ENCODE results near the gene FANCM. TPM values are rescaled to one million over a fixed set of nuclear protein-coding genes. Genes with fewer than 3 reads are reported as not detected.

Gene FANCM
- total and polyA plus RNA-seq, 2 experiments from 2014 or later, result 19.6 to 21.1 TPM

DNA sequence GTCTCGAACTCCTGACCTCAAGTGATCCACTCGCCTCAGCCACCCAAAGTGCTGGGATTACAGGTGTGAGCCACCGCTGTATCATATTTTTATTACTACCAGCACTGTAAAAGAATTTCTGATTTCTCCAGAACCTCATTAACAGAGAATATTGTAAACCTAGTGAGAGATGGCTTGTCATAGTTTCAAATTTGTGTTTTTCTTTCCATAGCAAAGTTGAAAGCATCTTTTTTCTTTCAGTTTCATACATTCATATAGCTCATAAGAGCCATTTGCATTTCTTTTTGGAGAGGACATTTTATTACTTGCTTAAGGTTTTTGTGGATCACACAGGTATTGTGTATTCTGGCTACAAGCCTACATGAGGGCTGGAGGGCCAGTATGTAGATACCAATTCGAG lies 59.2 kb downstream of the FANCM start:
- no peak overlapping the region for H3K4me3 Mint-ChIP-seq
- no peak for TF ChIP-seq JUNB (IDR thresholded peaks at IDR 0.05; ENCODE audit: unreplicated experiment)
- TF ChIP-seq CREB1 (CRISPR knock-in tag; IDR thresholded peaks at IDR 0.05; ENCODE audit: low read depth), result no peak
- TF ChIP-seq, protein P1, sequence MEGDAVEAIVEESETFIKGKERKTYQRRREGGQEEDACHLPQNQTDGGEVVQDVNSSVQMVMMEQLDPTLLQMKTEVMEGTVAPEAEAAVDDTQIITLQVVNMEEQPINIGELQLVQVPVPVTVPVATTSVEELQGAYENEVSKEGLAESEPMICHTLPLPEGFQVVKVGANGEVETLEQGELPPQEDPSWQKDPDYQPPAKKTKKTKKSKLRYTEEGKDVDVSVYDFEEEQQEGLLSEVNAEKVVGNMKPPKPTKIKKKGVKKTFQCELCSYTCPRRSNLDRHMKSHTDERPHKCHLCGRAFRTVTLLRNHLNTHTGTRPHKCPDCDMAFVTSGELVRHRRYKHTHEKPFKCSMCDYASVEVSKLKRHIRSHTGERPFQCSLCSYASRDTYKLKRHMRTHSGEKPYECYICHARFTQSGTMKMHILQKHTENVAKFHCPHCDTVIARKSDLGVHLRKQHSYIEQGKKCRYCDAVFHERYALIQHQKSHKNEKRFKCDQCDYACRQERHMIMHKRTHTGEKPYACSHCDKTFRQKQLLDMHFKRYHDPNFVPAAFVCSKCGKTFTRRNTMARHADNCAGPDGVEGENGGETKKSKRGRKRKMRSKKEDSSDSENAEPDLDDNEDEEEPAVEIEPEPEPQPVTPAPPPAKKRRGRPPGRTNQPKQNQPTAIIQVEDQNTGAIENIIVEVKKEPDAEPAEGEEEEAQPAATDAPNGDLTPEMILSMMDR (conservative IDR thresholded peaks at IDR 0.05; ENCODE audit: low read depth in 2 of 2), result no peak
- TF ChIP-seq STAT1 (IDR thresholded peaks at IDR 0.05; ENCODE audit: unreplicated experiment), result no peak
- no peak for TF ChIP-seq ZNF331 (CRISPR knock-in tag; IDR thresholded peaks at IDR 0.05; ENCODE audit: low read depth)
- TF ChIP-seq ZNF114 (CRISPR knock-in tag; IDR thresholded peaks at IDR 0.05), result no peak
- TF ChIP-seq, protein P2, sequence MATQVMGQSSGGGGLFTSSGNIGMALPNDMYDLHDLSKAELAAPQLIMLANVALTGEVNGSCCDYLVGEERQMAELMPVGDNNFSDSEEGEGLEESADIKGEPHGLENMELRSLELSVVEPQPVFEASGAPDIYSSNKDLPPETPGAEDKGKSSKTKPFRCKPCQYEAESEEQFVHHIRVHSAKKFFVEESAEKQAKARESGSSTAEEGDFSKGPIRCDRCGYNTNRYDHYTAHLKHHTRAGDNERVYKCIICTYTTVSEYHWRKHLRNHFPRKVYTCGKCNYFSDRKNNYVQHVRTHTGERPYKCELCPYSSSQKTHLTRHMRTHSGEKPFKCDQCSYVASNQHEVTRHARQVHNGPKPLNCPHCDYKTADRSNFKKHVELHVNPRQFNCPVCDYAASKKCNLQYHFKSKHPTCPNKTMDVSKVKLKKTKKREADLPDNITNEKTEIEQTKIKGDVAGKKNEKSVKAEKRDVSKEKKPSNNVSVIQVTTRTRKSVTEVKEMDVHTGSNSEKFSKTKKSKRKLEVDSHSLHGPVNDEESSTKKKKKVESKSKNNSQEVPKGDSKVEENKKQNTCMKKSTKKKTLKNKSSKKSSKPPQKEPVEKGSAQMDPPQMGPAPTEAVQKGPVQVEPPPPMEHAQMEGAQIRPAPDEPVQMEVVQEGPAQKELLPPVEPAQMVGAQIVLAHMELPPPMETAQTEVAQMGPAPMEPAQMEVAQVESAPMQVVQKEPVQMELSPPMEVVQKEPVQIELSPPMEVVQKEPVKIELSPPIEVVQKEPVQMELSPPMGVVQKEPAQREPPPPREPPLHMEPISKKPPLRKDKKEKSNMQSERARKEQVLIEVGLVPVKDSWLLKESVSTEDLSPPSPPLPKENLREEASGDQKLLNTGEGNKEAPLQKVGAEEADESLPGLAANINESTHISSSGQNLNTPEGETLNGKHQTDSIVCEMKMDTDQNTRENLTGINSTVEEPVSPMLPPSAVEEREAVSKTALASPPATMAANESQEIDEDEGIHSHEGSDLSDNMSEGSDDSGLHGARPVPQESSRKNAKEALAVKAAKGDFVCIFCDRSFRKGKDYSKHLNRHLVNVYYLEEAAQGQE (IDR thresholded peaks at IDR 0.05; ENCODE audit: unreplicated experiment), result no peak
- no peak for TF ChIP-seq NANOG (IDR thresholded peaks at IDR 0.05; ENCODE audit: borderline replicate concordance)
- no peak for TF ChIP-seq POLR2AphosphoS5 (IDR thresholded peaks at IDR 0.05; ENCODE audit: low read depth)
- TF ChIP-seq, protein P3, sequence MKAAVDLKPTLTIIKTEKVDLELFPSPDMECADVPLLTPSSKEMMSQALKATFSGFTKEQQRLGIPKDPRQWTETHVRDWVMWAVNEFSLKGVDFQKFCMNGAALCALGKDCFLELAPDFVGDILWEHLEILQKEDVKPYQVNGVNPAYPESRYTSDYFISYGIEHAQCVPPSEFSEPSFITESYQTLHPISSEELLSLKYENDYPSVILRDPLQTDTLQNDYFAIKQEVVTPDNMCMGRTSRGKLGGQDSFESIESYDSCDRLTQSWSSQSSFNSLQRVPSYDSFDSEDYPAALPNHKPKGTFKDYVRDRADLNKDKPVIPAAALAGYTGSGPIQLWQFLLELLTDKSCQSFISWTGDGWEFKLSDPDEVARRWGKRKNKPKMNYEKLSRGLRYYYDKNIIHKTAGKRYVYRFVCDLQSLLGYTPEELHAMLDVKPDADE (IDR thresholded peaks at IDR 0.05), result no peak
- TF ChIP-seq, protein P4, sequence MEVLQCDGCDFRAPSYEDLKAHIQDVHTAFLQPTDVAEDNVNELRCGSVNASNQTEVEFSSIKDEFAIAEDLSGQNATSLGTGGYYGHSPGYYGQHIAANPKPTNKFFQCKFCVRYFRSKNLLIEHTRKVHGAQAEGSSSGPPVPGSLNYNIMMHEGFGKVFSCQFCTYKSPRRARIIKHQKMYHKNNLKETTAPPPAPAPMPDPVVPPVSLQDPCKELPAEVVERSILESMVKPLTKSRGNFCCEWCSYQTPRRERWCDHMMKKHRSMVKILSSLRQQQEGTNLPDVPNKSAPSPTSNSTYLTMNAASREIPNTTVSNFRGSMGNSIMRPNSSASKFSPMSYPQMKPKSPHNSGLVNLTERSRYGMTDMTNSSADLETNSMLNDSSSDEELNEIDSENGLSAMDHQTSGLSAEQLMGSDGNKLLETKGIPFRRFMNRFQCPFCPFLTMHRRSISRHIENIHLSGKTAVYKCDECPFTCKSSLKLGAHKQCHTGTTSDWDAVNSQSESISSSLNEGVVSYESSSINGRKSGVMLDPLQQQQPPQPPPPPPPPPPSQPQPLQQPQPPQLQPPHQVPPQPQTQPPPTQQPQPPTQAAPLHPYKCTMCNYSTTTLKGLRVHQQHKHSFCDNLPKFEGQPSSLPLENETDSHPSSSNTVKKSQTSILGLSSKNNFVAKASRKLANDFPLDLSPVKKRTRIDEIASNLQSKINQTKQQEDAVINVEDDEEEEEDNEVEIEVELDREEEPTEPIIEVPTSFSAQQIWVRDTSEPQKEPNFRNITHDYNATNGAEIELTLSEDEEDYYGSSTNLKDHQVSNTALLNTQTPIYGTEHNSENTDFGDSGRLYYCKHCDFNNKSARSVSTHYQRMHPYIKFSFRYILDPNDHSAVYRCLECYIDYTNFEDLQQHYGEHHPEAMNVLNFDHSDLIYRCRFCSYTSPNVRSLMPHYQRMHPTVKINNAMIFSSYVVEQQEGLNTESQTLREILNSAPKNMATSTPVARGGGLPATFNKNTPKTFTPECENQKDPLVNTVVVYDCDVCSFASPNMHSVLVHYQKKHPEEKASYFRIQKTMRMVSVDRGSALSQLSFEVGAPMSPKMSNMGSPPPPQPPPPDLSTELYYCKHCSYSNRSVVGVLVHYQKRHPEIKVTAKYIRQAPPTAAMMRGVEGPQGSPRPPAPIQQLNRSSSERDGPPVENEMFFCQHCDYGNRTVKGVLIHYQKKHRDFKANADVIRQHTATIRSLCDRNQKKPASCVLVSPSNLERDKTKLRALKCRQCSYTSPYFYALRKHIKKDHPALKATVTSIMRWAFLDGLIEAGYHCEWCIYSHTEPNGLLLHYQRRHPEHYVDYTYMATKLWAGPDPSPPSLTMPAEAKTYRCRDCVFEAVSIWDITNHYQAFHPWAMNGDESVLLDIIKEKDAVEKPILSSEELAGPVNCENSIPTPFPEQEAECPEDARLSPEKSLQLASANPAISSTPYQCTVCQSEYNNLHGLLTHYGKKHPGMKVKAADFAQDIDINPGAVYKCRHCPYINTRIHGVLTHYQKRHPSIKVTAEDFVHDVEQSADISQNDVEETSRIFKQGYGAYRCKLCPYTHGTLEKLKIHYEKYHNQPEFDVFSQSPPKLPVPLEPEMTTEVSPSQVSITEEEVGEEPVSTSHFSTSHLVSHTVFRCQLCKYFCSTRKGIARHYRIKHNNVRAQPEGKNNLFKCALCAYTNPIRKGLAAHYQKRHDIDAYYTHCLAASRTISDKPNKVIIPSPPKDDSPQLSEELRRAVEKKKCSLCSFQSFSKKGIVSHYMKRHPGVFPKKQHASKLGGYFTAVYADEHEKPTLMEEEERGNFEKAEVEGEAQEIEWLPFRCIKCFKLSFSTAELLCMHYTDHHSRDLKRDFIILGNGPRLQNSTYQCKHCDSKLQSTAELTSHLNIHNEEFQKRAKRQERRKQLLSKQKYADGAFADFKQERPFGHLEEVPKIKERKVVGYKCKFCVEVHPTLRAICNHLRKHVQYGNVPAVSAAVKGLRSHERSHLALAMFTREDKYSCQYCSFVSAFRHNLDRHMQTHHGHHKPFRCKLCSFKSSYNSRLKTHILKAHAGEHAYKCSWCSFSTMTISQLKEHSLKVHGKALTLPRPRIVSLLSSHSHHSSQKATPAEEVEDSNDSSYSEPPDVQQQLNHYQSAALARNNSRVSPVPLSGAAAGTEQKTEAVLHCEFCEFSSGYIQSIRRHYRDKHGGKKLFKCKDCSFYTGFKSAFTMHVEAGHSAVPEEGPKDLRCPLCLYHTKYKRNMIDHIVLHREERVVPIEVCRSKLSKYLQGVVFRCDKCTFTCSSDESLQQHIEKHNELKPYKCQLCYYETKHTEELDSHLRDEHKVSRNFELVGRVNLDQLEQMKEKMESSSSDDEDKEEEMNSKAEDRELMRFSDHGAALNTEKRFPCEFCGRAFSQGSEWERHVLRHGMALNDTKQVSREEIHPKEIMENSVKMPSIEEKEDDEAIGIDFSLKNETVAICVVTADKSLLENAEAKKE (CRISPR knock-in tag; IDR thresholded peaks at IDR 0.05), result no peak
- TF ChIP-seq EZH2phosphoT487 (IDR thresholded peaks at IDR 0.05; ENCODE audit: unreplicated experiment), result no peak
- TF ChIP-seq EZH2 (IDR thresholded peaks at IDR 0.05; ENCODE audit: low read depth, unreplicated experiment), result no peak

More for the DNA sequence above, 59.2 kb downstream of the FANCM start:
- Mint-ChIP-seq H3K27ac (no peak overlapping the region), H3K27me3 (ENCODE audit: insufficient read depth, low read depth, poor library complexity) (no peaks in the 10 kb centered on the region), H3K4me1 (no peaks in the 10 kb centered on the region), H3K36me3 (ENCODE audit: low read depth) (peaks cover 3% of the 10 kb centered on the region; the same call in 1 of the 3 replicates), H3K9me3 (no peaks in the 10 kb centered on the region)
- H3K27ac ChIP-seq (ENCODE audit: low read depth), result no peak overlapping the region
- no peaks in the 10 kb centered on the region for H3K79me2 ChIP-seq (replicated peaks; ENCODE audit: insufficient read depth)
- no peaks in the 10 kb centered on the region for H3F3A ChIP-seq (replicated peaks; ENCODE audit: low read depth)
- no peaks in the 10 kb centered on the region for H3K36me3 ChIP-seq (ENCODE audit: insufficient read depth)
- ATAC-seq, result no peak
- H3K4me2 ChIP-seq, result no peak overlapping the region
- DNase-seq (ENCODE audit: low spot score), result no peak
- no peaks in the 10 kb centered on the region for H3K27me3 ChIP-seq (ENCODE audit: insufficient read depth)
- no peaks in the 10 kb centered on the region for H3K9me2 ChIP-seq (ENCODE audit: insufficient read depth)
- H2AFZ ChIP-seq, result no peak overlapping the region
- no peaks in the 10 kb centered on the region for H3K4me1 ChIP-seq (ENCODE audit: insufficient read depth)
- no peak overlapping the region for H3K4me3 ChIP-seq
- no peaks in the 10 kb centered on the region for H4K20me1 ChIP-seq (replicated peaks; ENCODE audit: insufficient read depth)

Data from GM23338 (cell line).